Fibroblast of pulmonary artery (primary cell): ENCODE measurements around the gene ABT1.

Source experiments
- DNase-seq: peaks from one replicate; pipeline ENCODE4 v3.0.0-alpha.2; 2010; ENCODE audit warnings: low read depth
- H3K4me3 ChIP-seq: replicated peaks from 2 replicates; pipeline ENCODE4 v1.5.1; 2011; ENCODE audit warnings: low read depth, mild to moderate bottlenecking, control low read depth, low read length, moderate library complexity
- CTCF ChIP-seq: IDR thresholded peaks from 2 replicates; pipeline ENCODE4 v1.5.1; 2011; ENCODE audit warnings: mild to moderate bottlenecking, control low read depth, low read length, inconsistent platforms; ENCODE audit errors: missing control alignments

ABT1 gene

GRCh38 chr6:26602262-26602661 is 5.5 kb downstream of the ABT1 start:
- H3K4me3 ChIP-seq = no peak overlapping the region
- no peak for TF ChIP-seq CTCF
- no peak for DNase-seq

GRCh38 chr6:26604026-26604425 is 7.3 kb downstream of the ABT1 start:
- TF ChIP-seq CTCF = no peak
- no peak overlapping the region for H3K4me3 ChIP-seq
- no peak for DNase-seq

- TF ChIP-seq CTCF = no peak
- no peak for DNase-seq
- no peak overlapping the region for H3K4me3 ChIP-seq
Observed at GRCh38 chr6:26604797-26605196, 8.0 kb downstream of the ABT1 start.

GRCh38 chr6:26607434-26608230 is 10.9 kb downstream of the ABT1 start:
- peak; percentile 84 for TF ChIP-seq CTCF
- DNase-seq = peak; percentile 72
- peak overlapping the region; percentile 40 for H3K4me3 ChIP-seq

- no peak for TF ChIP-seq CTCF
- no peak overlapping the region for H3K4me3 ChIP-seq
- no peak for DNase-seq
Observed at GRCh38 chr6:26609463-26609862, 12.7 kb downstream of the ABT1 start.

GRCh38 chr6:26611599-26611998 is 14.8 kb downstream of the ABT1 start:
- DNase-seq = no peak
- TF ChIP-seq CTCF = no peak

GRCh38 chr6:26613201-26613600 is 16.4 kb downstream of the ABT1 start:
- no peak overlapping the region for H3K4me3 ChIP-seq
- no peak for DNase-seq

More at GRCh38 chr6:26611599-26611998, 14.8 kb downstream of the ABT1 start:
- no peak overlapping the region for H3K4me3 ChIP-seq

More at GRCh38 chr6:26613201-26613600, 16.4 kb downstream of the ABT1 start:
- TF ChIP-seq CTCF = no peak
